Renal cortex interstitium (tissue), 15 donors: Measurements from ENCODE around the gene CXCR6. TPM values are rescaled to one million over a fixed set of nuclear protein-coding genes. Genes with fewer than 3 reads are reported as not detected.
A peak's percentile ranks its signal among the peaks of the same experiment; 100 is the strongest.

Source experiments
- DNase-seq, 11 donors: peaks; one replicate each; pipeline ENCODE4 v3.0.0-alpha.2; 2013; ENCODE audit warnings: low read depth in 9 of 11, low spot score in 4 of 11; ENCODE audit errors: extremely low read depth in 1 of 11
- long read RNA-seq, 16 experiments: transcript quantifications; one replicate each; lab custom pipeline, GENCODE V29; 2026
- polyA plus RNA-seq, 3 donors: library from polyadenylated mRNA; unstranded; fragments of 120-200 nt; gene quantifications; one replicate each; pipeline ENCODE4 v1.2.1, GENCODE V29; 2013; ENCODE audit not compliant: insufficient read length in 3 of 3

Gene CXCR6
- polyA plus RNA-seq, result under 1 TPM; 0.23 to 0.67 (median 0.24) TPM
- long read RNA-seq, donor 1, result 0 reads
- long read RNA-seq, donor 2, result 0 reads
- long read RNA-seq, donor 3, result 0 reads
- long read RNA-seq, donor 4, result 0 reads
- long read RNA-seq, donor 5, result 0 reads
- long read RNA-seq, donor 6, partial matches to known transcripts, result 0 of 1 reads
- long read RNA-seq, donor 6, other reads (novel, unspliced or antisense), result 0 of 1 reads
- long read RNA-seq, donor 7, result 0 reads
- long read RNA-seq, donor 8, result 0 reads
- long read RNA-seq, donor 9, result 0 reads
- long read RNA-seq, donor 10, result 0 reads
- long read RNA-seq, donor 11, result 0 reads
- long read RNA-seq, donor 12, result 0 reads
- long read RNA-seq, donor 13, result 0 reads
- long read RNA-seq, donor 14, result 0 reads
- long read RNA-seq, donor 15, result 0 reads
- long read RNA-seq, donor 16, result 0 reads

GRCh38 chr3:45943207-45943846 is at the start of gene CXCR6:
Gene CXCR6, plus strand, starts transcription at chr3:45943464. Its CDS starts 3,018 bp downstream, at chr3:45946482.
- DNase-seq, result no peak

GRCh38 chr3:45894015-45894414 is 49.2 kb upstream of the CXCR6 start:
- DNase-seq, result no peak

- no peak for DNase-seq
Observed at GRCh38 chr3:45895686-45896468, 47.4 kb upstream of the CXCR6 start.

- no peak for DNase-seq
Observed at GRCh38 chr3:45896956-45897355, 46.3 kb upstream of the CXCR6 start.

- DNase-seq, result no peak
Observed at GRCh38 chr3:45904931-45905330, 38.3 kb upstream of the CXCR6 start.

- no peak for DNase-seq
Observed at GRCh38 chr3:45905755-45906154, 37.5 kb upstream of the CXCR6 start.

- peak in 1 of 11 donors; percentile 3 for DNase-seq
Observed at GRCh38 chr3:45906681-45907407, 36.4 kb upstream of the CXCR6 start.

GRCh38 chr3:45907769-45908705 is 35.2 kb upstream of the CXCR6 start:
- no peak for DNase-seq

- DNase-seq, result no peak
Observed at GRCh38 chr3:45908761-45909160, 34.5 kb upstream of the CXCR6 start.

- no peak for DNase-seq
Observed at GRCh38 chr3:45909542-45909941, 33.7 kb upstream of the CXCR6 start.

- DNase-seq, result no peak
Observed at GRCh38 chr3:45910892-45911291, 32.4 kb upstream of the CXCR6 start.

GRCh38 chr3:45911511-45912226 is 31.6 kb upstream of the CXCR6 start:
- DNase-seq, result no peak

- no peak for DNase-seq
Observed at GRCh38 chr3:45912435-45912834, 30.8 kb upstream of the CXCR6 start.

GRCh38 chr3:45914362-45915058 is 28.8 kb upstream of the CXCR6 start:
- DNase-seq, result no peak

- DNase-seq, result no peak
Observed at GRCh38 chr3:45915059-45915439, 28.2 kb upstream of the CXCR6 start.

GRCh38 chr3:45915518-45916231 is 27.6 kb upstream of the CXCR6 start:
- no peak for DNase-seq
